Midbrain (tissue), 1 donor: Measurements from ENCODE around the gene CLTB.

ENCODE experiments used
- DNase-seq: peaks from one replicate; lab custom pipeline; 2025; lab: John Stamatoyannopoulos, UW

The CLTB gene

DNA sequence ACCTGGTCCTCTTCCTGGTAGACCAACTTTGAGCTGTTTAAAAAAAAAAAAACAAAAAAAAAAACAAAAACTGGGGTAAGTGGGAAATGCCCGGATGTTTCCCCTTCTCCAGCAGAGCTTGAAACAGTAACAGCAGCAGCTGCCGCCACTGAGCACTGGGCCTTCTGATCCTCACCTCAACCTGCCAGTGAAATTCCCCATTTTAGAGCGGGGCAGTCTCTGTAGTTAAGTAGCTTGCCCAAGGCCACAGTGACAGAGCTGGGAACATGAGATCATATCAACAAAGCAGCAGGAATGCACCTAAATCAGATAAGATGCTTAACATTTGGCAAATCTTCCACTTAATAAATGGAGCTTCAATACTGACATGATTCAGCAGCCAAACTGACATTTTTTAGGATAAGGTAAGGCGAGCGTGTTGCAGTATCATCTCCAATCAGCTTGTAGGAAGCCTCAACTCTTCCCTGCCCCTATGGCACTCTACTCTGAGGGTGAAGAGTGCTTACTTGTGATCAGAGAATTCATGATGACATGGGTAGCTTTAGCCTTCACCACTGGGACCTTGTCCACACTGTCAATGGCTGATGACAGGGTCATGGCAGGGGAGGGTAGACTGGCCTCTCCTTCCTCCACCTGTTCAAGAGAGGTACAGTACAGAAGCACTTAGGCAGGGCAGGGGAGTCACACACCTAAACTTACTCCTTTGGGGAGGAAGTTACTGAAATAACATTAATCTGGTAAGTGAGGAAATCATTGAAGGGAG lies 64.0 kb downstream of the CLTB start:
- DNase-seq, result no peak

DNA sequence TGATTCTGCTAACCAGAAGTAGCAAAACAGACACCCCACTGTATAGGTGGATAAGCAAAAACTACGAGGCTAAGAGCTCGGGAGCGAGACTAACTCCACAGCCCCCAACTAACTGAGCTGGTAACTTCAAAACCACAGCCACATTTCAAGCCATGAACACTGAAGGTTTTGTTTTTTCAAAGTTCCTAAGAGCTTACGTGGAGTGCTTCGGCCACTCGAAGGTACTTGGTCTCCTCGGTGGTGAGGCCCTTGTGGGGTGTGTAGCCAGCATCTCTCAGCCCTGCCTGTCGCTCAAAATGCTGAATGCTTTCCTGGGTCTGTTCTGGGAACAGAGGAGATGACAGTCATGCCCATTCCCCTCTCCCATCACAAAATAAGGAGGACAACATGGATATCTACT lies 65.9 kb downstream of the CLTB start:
- no peak for DNase-seq

DNA sequence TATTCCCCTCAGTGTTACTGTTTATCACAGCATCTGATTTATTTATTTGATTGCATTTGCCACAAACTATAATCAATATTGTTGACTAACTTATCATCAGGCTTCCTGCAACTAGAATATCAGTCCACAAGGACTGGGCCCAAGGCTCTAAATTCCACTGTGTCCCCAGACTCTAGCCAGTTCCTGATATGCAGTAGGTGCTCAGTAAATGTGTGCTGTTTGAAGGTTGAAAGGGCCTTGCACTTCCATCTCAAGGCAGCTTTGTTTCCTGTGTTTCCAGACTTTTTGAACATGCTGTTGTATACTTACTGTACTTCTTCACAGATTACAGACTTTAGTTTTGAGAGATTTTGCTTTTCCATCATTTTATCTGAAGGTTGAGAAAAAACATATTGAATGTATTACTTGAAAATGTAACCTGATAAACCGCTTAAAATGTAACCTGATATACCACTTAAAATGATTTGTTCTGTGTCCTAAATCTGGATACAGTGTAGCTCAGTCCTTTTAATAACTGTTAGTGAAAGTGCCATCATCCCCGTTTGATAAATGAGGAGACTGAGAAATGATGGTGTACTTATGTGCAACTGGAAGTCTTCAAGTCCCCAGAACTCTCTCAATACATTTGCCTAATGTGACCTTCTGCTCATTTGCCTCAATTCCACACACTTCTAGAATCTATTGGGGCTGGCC lies 73.4 kb downstream of the CLTB start:
- no peak for DNase-seq
